SIG-M5 (cell line): ENCODE measurements around the gene NMUR2.

Experiments
- DNase-seq: peaks from one replicate; lab custom pipeline; 2025; lab: John Stamatoyannopoulos, UW

The NMUR2 gene

DNA sequence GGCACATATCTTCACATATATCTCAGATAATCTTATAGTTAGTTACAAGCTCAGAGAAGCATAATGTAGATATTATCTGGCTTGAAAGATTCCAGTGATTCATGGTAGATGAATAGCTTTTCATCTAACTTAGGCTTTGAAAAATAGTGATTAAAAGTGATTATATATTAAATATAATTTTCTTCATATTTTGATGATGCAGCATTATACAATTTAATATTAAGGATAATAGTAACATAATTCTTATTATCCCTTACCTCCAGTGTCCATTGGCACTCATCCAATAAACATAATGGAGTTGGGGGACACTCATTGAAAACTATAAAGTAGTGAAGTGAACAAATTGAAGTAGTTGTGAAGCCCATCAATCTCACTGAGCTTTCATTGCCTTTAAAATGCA lies 35.8 kb downstream of the NMUR2 start:
- DNase-seq: no peak

DNA sequence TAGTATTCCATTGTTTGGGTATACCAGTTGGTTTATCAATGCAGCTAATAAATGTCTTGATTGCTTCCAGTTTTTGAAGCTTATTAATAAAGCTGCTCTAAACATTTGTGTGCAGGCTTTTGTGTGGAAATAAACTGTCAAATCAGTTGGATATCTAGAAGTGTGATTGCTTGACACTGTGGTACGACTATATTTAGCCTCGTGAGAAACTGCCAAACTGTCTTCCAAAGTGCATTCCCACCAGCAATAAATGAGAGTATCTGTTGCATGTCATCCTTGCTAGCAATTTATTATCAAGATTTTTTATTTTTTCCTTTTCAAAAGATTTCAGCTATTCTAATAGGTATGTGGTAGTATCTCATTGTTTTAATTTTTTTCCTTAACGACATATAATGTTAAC lies 37.5 kb downstream of the NMUR2 start:
- no peak for DNase-seq

DNA sequence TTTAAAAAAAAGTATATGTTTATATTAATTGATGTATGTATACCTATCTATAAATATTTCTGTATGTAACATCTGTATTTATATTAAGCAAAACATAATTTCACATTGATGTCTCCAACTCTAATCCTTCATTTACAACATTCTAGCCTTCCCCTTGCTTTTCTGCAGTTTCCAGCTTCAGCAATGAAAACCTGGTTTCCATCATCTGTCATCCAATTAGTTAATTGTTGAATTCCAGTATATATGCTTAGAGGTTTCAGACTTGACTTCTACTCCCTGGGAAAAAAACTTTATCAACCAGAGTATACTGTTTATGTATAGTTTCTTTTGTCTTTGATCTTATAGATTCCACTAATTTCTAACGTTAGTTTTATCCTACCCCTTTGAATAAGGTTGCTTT lies 38.4 kb downstream of the NMUR2 start:
- no peak for DNase-seq

DNA sequence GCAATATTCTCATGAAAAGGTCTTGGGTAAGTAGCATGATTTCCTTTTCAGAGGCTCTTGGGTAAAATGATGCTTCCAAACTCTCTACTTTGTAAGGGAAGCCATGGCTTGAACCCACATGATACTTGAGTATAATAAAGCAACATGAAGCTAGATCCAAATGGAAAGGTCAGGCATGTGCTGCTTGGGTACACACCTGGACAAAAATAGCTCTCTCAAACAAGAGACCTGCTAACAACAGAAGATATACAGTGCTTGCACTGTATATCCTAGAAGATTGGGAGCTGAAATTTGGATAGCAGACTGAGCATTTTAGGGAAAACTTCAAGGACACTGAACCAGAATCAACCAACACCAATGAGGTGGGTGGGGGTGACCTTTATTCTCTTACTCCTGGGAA lies 40.2 kb downstream of the NMUR2 start:
- DNase-seq: no peak

DNA sequence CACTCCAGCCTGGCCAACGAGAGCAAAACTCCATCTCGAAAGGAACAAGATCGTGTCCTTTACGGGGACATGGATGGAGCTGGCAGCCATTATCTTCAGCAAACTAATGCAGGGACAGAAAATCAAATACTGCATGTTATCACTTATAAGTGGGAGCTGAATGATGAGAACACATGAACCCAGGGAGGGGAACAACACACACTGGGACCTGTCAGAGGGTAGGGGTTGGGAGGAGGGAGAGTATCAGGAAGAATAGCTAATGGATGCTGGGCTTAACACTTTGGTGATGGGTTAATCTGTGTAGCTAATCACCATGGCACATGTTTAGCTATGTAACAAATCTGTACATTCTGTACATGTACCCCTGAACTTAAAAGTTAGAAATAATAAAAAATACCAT lies 40.9 kb downstream of the NMUR2 start:
- DNase-seq: no peak

DNA sequence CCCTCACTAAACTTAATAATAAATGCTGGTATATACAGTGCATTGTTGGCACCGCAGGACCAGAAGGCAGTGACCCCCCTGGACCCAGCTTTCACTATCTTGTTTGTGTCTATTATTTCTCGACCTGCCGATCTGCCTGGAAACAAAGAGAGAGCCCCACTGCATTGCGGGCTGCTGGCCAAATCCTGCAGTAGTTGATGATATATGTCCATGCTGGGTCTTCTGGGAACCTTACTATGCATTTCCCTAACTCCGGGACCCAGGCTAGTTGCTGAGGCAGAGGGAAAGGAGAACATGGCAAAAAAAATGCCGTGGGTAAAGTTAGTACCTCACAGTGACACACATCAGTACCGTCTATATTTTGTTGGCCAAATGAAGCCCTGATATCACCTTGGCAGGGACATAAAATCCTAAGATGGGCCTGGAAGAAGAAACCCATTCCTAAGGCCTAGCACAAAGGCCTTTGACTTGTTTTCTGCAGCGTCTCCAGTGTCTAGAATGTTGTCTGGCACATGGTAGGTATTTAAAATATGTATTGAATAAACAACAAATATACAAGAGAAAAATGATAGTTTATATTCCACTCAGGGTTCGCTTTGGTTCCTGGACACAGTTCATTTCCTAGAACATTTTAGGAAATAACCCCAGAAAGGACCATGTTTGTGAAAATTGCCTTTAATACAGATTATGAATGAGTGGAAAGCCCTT lies 46.1 kb downstream of the NMUR2 start:
- DNase-seq: no peak

DNA sequence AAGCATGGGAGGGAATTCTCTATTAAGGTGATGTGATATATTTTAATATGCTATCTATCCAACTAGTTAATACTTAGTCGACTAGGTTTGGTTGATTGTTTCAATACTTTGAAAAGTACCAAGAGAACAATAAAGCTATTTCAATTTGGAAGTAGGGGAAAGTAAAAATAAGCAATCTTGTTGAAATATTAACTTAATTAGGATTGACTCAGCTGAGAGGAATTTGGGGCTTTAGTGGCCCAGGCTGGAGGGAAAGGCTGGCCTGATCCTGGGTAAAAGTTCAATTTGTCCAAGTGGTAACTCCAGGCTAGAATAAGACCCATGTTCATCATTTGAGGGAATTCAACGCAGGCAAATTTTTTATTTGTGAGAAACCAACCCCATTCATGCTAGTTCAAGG lies 48.6 kb downstream of the NMUR2 start:
- DNase-seq: no peak

DNA sequence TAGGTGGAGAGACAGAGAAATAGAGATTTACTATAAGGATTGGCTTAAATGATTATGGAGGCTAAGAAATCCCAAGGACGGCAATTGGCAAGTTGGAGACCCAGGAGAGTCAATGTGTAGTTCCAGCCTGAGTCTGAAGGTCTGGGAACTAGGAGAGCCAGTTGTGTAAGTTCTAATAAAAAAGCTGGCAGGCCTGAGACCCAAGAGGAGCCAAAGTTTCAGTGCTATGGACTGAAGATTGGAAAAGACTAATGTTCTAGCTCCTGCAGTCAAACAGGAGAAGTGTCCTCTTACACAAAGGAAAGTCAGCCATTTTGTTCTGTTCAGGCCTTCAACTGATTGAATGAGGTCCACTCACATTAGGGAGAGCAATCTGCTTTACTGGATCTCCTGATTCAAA lies 50.0 kb downstream of the NMUR2 start:
- no peak for DNase-seq

DNA sequence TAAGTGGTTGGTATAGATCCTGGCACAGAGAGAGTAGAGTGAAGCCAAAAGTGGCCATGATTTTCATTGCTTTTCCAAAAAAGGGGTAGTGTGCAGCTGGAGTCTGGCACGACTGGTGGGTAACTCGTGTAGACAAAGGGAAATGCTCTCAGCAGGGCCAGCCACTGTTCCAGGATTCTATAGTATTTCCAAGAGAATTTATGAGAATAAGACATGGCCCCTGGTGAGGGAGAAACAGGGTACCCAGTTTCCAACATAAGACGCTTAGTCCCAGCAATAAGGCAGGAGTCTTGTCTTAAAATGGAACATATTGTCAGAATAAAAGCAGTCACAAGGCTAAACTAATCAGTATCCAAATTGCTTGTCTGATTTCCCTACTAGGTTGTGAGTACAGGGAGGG lies 52.1 kb downstream of the NMUR2 start:
- no peak for DNase-seq

DNA sequence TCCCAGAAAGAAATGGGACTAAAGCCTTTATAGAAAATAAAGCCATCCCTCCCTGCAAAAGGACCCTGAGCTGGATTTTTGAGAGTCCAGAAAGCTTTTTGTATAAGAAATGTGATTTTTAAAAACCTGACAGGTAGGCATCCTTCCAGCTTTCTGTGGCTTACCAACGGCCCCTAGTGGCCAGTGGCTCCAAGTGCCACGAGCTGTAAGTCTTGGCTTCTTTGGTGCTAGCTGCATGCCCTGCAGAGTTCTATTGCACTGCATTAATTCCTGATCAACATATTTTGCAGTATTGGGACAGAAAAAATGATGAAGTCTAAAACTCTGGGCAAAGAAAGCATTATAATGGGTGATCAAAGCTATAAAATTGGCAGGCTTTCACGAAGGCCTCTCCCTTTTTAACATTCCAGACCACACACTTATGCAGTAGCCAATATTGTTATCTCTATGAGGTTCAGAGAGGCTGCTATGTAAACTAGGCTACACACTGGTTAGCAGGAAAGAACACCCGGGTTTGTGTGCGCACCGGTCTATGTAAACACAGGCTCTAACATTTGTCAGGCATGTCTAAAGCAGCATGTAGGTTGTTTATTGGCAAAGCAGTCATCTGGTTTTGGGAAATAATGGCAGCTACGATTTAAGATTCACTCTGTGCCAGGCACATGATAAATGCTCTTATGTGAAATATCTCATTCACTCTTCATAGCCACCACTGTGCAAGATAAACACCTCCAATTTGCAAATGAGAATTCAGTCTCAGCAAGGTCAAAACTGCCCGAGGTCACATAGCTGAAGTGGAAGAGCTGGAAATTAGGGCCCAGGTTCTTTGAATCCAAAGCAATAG lies 55.2 kb downstream of the NMUR2 start:
- DNase-seq: no peak
